Fibroblast of lung (primary cell): Measurements from ENCODE around the gene TTC13. TPM values are rescaled to one million over a fixed set of nuclear protein-coding genes. Genes with fewer than 3 reads are reported as not detected.

Experiments used
- DNase-seq, 2 donors: peaks; one replicate each; pipeline versions ENCODE4 v3.0.0 to v3.0.0-alpha.2; 2010; ENCODE audit warnings: low read depth in 2 of 2
- H2AFZ ChIP-seq: 2 replicates; pipeline ENCODE4 v1.5.1; 2012; ENCODE audit warnings: low read length, control low read depth, inconsistent platforms
- H3K27ac ChIP-seq: 2 replicates; pipeline ENCODE4 v1.5.1; 2011; ENCODE audit warnings: low read length, control low read depth; ENCODE audit not compliant: insufficient read depth
- H3K27me3 ChIP-seq: 2 replicates; pipeline ENCODE4 v1.5.1; 2011; ENCODE audit warnings: mild to moderate bottlenecking, low read length; ENCODE audit not compliant: control insufficient read depth, insufficient read depth
- H3K36me3 ChIP-seq: 2 replicates; pipeline ENCODE4 v1.5.1; 2011; ENCODE audit warnings: low read length; ENCODE audit not compliant: control insufficient read depth, insufficient read depth
- H3K4me1 ChIP-seq: 2 replicates; pipeline ENCODE4 v1.5.1; 2011; ENCODE audit warnings: low read length; ENCODE audit not compliant: control insufficient read depth, insufficient read depth; ENCODE audit errors: extremely low read depth
- H3K4me2 ChIP-seq: 2 replicates; pipeline ENCODE4 v1.5.1; 2011; ENCODE audit warnings: low read length, control low read depth; ENCODE audit not compliant: insufficient read depth; ENCODE audit errors: extremely low read depth
- H3K4me3 ChIP-seq, 4 experiments: fragments of 200-600 bp in 1 of 4; sonication (generic) in 1 of 4; replicated peaks in 1 of 4; 2 replicates each; pipeline ENCODE4 v1.5.1; 2011 to 2016; ENCODE audit warnings: low read length in 4 of 4, low read depth in 3 of 4, mild to moderate bottlenecking in 3 of 4, control low read depth in 2 of 4, inconsistent platforms in 1 of 4, mixed read lengths in 1 of 4; ENCODE audit not compliant: insufficient read depth in 1 of 4; ENCODE audit errors: control extremely low read depth in 1 of 4
- H3K79me2 ChIP-seq: 2 replicates; pipeline ENCODE4 v1.5.1; 2012; ENCODE audit warnings: mild to moderate bottlenecking, low read length, inconsistent platforms; ENCODE audit not compliant: control insufficient read depth, insufficient read depth
- H3K9ac ChIP-seq: 2 replicates; pipeline ENCODE4 v1.5.1; 2011; ENCODE audit warnings: mild to moderate bottlenecking, low read length, control low read depth; ENCODE audit not compliant: insufficient read depth
- H3K9me3 ChIP-seq: 2 replicates; pipeline ENCODE4 v1.5.1; 2012; ENCODE audit warnings: low read depth, low read length; ENCODE audit not compliant: control insufficient read depth, insufficient read depth
- H4K20me1 ChIP-seq: 2 replicates; pipeline ENCODE4 v1.5.1; 2011; ENCODE audit warnings: low read length; ENCODE audit not compliant: control insufficient read depth, insufficient read depth; ENCODE audit errors: extremely low read depth
- EZH2 ChIP-seq: IDR thresholded peaks from 2 replicates; pipeline ENCODE4 v1.5.1; 2012; ENCODE audit warnings: low read length, control low read depth, mild to moderate bottlenecking; ENCODE audit errors: missing control alignments
- polyA plus RNA-seq, 2 donors: library from polyadenylated mRNA; depleted of rRNA in 1 of 2; stranded (reverse) in 1 of 2; unstranded in 1 of 2; fragments of >200 nt; gene quantifications; 2 replicates each; pipeline ENCODE4 v1.2.1, GENCODE V29; 2011 to 2012; ENCODE audit warnings: missing spikeins in 1 of 2
- total RNA-seq: library from RNA; depleted of rRNA; stranded (reverse); fragments of >200 nt; gene quantifications from 2 replicates; pipeline ENCODE4 v1.2.1, GENCODE V29; 2014
- TF ChIP-seq, protein P1 (sequence below), 2 donors: IDR thresholded peaks in 1 of 2; conservative IDR thresholded peaks in 1 of 2; 1 replicate in 1 of 2; 2 replicates in 1 of 2; pipeline ENCODE4 v1.5.1; 2011 to 2012; ENCODE audit warnings: low read length in 2 of 2, control low read depth in 1 of 2, inconsistent platforms in 1 of 2, low read depth in 1 of 2, mild to moderate bottlenecking in 1 of 2

The TTC13 gene
- total and polyA plus RNA-seq, 2 donors (not counting 1 experiment from before 2014, with no cell fraction given) = 8.0 to 16.2 TPM

DNA sequence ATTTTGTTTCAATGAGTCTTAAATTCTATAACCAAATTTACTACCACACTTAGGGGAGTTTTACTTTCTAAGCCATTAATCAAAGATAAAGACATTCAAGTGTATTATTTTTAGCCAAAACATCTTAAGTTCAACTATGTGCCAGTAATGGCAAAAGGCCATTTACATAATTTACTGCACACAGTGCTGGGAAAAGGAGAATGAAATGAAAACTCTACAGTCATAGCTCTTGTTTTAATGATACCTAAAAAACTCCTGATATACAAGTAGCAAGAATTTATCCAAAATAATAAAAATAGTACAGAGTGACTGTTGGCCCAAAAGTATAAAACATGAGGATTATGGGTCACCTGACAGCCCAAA is 67.9 kb downstream of the TTC13 start:
- H3K4me3 ChIP-seq = no peak overlapping the region
- TF ChIP-seq, protein P1, sequence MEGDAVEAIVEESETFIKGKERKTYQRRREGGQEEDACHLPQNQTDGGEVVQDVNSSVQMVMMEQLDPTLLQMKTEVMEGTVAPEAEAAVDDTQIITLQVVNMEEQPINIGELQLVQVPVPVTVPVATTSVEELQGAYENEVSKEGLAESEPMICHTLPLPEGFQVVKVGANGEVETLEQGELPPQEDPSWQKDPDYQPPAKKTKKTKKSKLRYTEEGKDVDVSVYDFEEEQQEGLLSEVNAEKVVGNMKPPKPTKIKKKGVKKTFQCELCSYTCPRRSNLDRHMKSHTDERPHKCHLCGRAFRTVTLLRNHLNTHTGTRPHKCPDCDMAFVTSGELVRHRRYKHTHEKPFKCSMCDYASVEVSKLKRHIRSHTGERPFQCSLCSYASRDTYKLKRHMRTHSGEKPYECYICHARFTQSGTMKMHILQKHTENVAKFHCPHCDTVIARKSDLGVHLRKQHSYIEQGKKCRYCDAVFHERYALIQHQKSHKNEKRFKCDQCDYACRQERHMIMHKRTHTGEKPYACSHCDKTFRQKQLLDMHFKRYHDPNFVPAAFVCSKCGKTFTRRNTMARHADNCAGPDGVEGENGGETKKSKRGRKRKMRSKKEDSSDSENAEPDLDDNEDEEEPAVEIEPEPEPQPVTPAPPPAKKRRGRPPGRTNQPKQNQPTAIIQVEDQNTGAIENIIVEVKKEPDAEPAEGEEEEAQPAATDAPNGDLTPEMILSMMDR (conservative IDR thresholded peaks at IDR 0.05 in 1 of 2, IDR thresholded peaks at IDR 0.05 in 1 of 2; ENCODE audit: low read depth in 1 of 2, low read length in 2 of 2) = no peak
- TF ChIP-seq EZH2 = no peak
- peaks cover 3% of the 10 kb centered on the region for H3K4me1 ChIP-seq
- no peaks in the 10 kb centered on the region for H3K79me2 ChIP-seq
- H4K20me1 ChIP-seq = no peaks in the 10 kb centered on the region
- peak in 1 of 2 donors; percentile 40 for DNase-seq
- no peak overlapping the region for H2AFZ ChIP-seq
- H3K9me3 ChIP-seq = no peaks in the 10 kb centered on the region
- no peak overlapping the region for H3K4me2 ChIP-seq
- H3K27me3 ChIP-seq = no peaks in the 10 kb centered on the region
- H3K27ac ChIP-seq = no peak overlapping the region
- H3K9ac ChIP-seq = no peak overlapping the region
- no peaks in the 10 kb centered on the region for H3K36me3 ChIP-seq

DNA sequence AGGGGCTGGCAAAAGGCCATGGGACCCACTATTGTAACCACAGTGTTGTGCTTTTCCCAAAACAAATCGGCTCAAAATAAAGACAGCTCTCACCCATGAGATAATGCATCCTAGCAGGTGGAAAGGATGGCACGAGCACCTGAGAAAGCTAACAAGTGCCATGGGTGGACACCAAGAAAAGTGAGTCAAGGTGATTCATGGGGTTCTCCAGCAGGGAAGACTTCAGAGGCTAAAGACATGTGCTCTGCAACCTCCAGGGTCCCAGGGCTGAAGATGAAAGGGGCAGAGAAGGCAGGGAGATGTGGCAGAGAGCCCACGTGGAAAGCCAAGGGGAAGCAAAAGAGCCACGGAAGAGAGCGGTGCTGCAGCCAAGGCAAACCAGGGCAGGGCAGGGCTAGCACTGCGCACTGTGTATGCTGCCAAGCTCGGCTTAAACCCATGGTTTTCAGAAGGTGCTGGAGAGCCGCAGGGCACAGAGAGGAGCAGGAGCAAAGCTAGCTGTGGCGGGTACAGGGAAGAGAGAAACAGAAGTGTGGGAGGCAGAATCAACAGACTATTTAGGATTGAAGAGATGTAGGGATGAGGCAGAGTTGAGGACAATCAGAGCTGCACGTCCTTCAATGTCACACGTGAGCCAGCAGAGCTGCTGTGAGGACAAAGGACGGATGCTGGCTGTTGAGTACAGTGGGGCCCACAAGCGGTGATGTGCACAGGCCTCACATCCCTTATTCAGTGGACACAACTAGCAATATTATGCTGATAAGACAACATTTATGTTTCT is 68.5 kb downstream of the TTC13 start:
- Histone ChIP-seq H3K27ac (no peak overlapping the region), H4K20me1 (no peaks in the 10 kb centered on the region), H3K4me1 (peaks cover 3% of the 10 kb centered on the region), H3K9ac (no peak overlapping the region), H3K79me2 (no peaks in the 10 kb centered on the region), H3K4me2 (no peak overlapping the region), H3K36me3 (no peaks in the 10 kb centered on the region), H3K9me3 (no peaks in the 10 kb centered on the region), H3K27me3 (no peaks in the 10 kb centered on the region), H3K4me3 (no peak overlapping the region), H2AFZ (no peak overlapping the region)
- TF ChIP-seq EZH2 = no peak
- TF ChIP-seq, protein P1 (conservative IDR thresholded peaks at IDR 0.05 in 1 of 2, IDR thresholded peaks at IDR 0.05 in 1 of 2; ENCODE audit: low read depth in 1 of 2, low read length in 2 of 2) = no peak
- DNase-seq = no peak

DNA sequence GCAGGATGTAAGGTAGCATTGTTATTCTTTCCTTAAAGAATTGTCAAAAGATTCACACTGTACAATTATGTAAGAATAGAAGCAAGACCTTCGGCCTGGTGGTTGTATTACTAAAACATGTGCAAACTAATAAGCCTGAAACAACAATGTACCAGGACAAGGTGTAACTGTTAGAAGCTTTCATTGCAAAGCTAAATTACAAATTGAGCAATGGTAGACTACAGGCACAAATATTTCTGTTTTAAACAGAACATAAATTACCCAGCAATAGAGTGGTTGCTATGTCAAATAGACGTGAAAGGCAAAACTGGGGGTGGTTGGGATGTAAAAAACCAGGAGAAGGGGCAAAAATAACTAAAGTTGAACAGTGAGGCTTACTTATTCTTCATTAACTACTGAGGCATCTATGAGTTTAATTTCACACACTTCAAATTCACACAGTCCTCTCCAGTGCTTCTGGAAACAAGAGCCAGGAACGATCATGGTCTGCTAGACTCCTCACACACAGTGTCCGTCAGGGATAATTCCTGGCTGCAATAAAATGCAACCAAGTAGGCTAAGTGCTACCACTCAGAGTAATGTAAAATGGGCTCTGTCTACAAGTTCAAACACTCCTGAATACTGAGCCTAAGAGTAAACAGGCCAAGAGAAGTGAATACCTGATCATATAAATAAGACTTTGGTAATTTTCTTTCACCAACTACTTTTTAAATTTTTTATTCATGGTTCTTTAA is 71.0 kb downstream of the TTC13 start:
- no peaks in the 10 kb centered on the region for H3K27me3 ChIP-seq
- H3K27ac ChIP-seq = no peak overlapping the region
- H2AFZ ChIP-seq = no peak overlapping the region
- H4K20me1 ChIP-seq = no peaks in the 10 kb centered on the region
- H3K36me3 ChIP-seq = no peaks in the 10 kb centered on the region
- no peak for DNase-seq
- no peaks in the 10 kb centered on the region for H3K79me2 ChIP-seq
- no peak overlapping the region for H3K9ac ChIP-seq
- no peaks in the 10 kb centered on the region for H3K9me3 ChIP-seq
- H3K4me1 ChIP-seq = no peaks in the 10 kb centered on the region
- no peak overlapping the region for H3K4me2 ChIP-seq
- H3K4me3 ChIP-seq = no peak overlapping the region
- TF ChIP-seq, protein P1 (conservative IDR thresholded peaks at IDR 0.05 in 1 of 2, IDR thresholded peaks at IDR 0.05 in 1 of 2; ENCODE audit: low read depth in 1 of 2, low read length in 2 of 2) = no peak
- TF ChIP-seq EZH2 = no peak
